Measurements from ENCODE around the gene MAGEA8. TPM values are rescaled to one million over a fixed set of nuclear protein-coding genes. Genes with fewer than 3 reads are reported as not detected.
"Not testable (repeated sequence)": the region's sequence is repeated elsewhere in the genome, so short reads cannot be mapped to it uniquely, and the experiment has no call there.

The MAGEA8 gene
- polyA plus RNA-seq, 3 donors: 0.19 to 0.61 (median 0.20) TPM

DNA sequence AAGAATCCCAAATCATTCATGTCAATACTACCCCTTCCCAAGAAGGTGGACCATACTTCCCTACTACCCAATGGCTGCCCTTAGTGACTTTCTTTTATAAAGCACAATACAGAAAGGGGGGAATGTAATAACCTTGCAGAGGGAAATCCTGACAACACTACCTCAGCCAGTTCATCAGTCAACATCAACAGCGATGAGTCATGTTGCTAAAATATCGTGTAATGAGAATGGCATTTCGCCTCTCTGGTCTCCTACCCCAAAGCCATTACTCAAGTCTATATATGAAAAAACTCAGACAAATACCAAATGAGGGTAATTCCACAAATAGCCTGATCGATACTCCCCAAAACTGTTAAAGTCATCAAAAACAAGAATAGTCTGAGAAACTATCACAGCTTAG is 3.3 kb upstream of the MAGEA8 start:
- no peak for DNase-seq (ENCODE audit: extremely low read depth in 1 of 11, low read depth in 9 of 11, low spot score in 4 of 11)

DNA sequence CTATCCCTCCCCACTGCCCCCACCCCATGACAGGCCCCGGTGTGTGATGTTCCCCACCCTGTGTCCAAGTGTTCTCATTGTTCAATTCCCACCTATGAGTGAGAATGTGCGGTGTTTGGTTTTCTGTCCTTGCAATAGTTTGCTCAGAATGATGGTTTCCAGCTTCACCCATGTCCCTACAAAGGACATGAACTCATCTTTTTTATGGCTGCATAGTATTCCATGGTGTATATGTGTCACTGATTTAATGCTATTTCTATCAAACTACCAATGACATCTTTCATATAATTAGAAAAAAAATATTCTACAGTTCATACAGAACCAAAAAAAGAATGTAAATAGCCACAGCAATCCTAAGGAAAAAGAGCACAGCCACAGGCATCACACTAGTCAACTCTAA is 9.8 kb downstream of the MAGEA8 start:
- DNase-seq (ENCODE audit: extremely low read depth in 1 of 11, low read depth in 9 of 11, low spot score in 4 of 11): not testable (repeated sequence)

DNA sequence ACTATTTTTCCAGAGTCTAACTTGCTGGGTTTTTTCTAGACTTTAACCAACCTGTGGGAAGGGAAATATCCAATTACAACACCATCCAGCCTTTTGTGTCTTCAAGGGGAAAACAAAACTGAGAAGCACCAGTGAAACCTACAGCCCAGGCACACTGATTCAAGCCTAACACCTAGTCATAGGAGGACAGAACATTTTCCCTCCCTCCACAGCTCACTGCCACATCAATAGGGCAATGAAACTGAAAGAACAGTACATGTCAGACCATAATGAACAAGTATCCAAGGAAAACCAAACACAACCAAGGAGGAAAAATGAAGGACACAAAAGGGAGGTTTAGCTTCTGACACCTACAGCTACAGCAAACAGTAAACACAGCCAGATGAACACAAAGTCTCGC is 17.6 kb downstream of the MAGEA8 start:
- DNase-seq (ENCODE audit: extremely low read depth in 1 of 11, low read depth in 9 of 11, low spot score in 4 of 11): no peak

DNA sequence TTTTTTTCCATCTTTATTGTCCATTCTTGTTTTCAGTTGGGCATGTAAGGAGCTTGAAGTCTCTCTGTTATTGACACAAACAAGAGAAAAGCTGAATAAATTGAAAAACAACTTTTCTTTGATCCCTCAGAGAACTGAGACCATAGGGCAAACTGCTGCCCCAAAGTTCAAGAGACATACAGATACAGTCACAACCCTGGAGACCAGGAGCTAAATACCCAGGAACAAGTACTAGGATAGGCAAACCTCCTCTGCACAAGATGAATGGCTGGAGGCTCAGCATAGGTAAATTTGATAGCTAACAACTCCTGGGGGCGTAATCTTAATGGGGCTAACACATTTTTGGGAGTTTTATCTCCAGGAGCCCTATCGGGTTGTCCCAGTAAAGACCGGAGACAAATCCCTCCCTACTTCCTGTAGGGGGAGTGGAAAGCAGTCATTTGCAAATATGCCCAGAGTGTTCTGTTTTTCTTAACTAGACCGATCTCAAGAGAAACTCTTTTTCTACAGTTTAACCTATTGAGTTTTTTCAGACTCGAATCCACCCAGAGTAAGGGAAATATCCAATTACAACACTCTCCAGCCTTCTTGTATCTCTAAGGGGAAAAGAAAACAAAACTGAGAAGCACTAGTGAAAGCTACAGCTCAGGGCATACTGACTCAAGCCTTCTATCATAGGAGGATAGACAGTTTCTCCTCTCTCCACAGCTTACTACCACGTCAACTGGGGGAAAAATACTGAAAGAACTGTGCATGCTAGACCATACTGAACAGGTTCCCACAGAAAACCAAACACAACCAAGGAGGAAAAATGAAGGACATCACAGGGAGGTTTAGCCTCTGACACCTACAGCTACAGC is 23.1 kb downstream of the MAGEA8 start:
- no peak for DNase-seq (ENCODE audit: extremely low read depth in 1 of 11, low read depth in 9 of 11, low spot score in 4 of 11)

DNA sequence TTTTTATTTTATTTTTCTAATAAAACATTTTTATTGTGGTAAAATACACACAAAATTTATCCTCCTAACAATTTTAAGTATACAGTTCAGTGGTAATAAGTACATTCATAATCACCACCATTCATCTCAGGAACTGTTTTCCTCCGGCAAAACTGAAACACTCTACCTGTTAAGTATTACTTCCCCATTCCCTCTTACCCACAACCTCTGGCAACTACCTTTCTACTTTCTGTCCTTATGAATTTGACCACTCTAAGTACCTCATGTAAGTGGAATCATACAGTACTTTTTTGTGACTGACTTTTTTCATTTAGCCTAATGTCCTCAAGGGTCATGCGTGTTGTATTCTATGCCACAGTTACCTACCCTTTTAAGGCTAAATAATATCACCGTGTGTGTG is 27.3 kb downstream of the MAGEA8 start:
- no peak for DNase-seq (ENCODE audit: extremely low read depth in 1 of 11, low read depth in 9 of 11, low spot score in 4 of 11)

DNA sequence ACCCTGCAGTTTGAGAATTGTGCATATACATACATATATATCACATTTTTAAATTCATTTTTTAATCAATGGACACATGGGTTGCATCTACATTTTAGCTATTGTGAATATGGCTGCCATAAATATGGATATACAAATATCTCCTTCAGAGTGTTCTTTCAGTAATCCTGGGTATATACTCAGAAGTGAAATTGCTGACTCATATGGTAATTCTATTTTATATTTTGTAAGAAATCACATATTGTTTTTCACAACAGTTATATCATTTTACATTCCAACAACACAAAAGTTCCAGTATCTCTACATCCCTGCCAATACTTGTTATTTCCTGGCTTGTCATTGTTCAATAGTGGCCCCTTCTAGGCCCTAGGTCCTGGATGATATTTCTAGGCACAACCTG is 27.7 kb downstream of the MAGEA8 start:
- DNase-seq (ENCODE audit: extremely low read depth in 1 of 11, low read depth in 9 of 11, low spot score in 4 of 11): no peak

DNA sequence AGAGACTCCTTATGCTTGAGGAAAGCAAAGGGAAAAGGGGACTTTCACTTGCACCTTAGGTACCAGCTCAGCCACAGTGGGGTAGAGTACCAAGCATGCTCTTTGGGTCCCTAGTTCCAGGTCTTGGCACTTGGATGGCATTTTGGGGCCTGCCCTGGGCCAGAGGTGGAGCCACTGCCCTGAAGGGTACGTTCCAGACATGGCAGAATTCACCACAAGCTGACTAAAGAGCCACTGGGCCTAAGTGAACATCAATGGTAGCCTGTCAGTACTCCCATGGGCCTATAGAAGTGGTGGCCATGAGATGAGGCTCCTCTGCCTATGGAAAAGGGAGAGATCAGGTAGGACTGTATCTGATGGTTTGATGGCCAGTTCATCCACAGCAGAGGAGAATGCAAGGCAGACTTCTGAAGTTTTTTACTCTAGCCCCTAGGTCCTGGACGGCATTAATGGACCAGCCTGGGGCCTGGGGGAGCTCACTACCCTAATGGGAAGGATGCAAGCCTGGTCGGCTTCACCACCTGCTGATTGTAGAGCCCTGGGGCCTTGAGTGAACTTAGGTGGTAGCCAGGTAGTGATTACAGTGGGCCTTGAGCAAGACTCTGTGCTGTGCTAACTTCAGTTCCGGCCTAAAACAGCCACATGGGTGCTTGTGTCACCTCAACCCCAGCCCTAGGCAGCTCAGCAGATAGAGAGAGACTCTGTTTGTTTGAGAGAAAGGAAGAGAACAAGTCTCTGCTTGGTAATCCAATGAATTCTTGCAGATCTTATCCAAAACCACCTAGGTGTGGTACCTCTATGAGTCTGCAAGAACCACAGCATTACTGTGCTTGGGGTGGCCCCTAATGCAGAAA is 28.6 kb downstream of the MAGEA8 start:
- no peak for DNase-seq (ENCODE audit: extremely low read depth in 1 of 11, low read depth in 9 of 11, low spot score in 4 of 11)

DNA sequence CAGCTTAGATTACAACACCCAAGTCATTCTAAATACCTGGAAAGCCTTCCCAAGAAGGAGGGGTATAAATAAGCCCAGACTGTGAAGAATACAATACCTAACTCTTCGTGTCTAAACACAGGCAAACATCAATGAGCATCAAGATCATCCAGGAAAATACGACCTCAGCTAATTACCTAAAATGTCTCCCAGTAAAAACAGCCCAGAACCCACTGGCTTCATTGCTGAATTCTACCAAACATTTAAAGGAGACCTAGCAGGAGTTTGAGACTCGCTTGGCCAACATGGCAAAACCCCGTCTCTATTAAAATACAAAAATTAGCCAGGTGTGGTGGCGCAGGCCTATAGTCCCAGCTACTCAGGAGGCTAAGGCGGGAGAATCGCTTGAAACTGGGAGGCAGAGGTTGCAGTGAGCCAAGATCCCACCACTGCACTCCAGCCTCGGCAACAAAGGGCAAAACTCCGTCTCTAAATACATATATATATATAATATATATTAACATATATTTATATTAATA is 29.3 kb downstream of the MAGEA8 start:
- DNase-seq (ENCODE audit: extremely low read depth in 1 of 11, low read depth in 9 of 11, low spot score in 4 of 11): no peak

DNA sequence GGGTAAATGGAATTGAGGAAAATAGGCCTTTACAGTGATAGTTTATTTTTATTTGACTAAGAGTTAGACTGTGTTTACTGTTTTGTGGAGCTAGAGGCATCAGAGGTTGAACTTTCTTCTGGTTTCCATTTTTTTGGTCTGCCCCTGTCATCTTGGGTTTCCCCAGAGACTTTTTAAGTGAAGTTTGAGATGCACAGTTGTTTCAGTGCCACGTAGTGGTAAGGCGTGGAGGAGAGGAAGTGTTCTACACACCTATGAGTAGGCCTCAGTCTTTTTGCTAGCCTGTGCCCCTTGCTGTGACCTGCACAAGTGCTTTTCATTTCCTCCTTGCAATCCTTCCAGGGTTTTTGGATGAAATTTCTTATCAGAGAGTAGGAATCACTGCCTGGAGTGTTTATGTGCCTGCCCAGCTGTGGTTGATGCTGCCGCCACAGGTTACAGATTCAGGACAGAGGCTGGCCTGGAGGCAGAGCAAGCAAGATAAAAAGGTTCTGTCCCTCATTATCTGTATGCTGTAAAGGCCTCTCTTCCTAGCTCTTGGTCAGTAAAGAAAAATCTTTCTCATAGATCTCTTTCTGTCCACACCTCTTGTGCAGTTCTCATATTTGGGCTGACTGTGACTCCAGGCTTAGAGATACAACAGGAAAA is 35.9 kb downstream of the MAGEA8 start:
- DNase-seq (ENCODE audit: extremely low read depth in 1 of 11, low read depth in 9 of 11, low spot score in 4 of 11): no peak

DNA sequence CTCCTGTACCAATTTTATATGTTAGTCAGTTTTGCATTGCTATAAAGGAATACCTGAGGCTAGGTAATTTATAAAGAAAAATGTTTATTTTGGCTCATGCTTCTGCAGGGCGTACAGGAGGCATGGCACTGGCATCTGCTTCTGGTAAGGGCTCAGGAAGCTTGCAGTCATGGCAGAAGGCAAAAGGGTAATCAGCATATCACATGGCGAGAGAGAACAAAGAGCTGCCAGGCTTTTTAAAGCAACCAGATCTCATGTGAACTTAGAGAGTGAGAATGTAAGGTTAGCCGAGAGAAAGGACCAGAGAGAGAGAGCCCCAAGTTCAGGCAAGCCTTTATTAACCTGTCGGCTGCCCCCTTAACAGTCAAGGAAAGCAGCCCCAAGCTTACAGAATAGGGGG is 42.9 kb downstream of the MAGEA8 start:
- not testable (repeated sequence) for DNase-seq (ENCODE audit: extremely low read depth in 1 of 11, low read depth in 9 of 11, low spot score in 4 of 11)

DNA sequence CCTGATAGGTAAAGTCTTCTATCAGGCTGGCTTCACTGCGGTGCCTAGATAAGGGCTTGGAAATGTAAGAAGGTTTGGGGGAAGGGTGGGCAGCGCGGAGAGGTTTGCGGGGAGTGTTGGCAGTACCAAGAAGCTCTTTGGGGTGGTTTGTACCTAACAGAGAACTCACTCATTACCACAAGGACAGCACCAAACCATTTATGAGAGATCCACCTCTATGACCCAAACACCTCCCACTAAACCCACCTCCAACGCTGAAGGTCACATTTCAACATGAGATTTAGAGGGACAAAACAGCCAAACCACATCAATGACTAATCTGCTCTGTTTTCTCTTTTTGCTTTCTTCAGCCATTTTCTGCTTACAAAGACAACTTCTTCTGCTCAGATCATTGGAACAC is 43.5 kb downstream of the MAGEA8 start:
- DNase-seq (ENCODE audit: extremely low read depth in 1 of 11, low read depth in 9 of 11, low spot score in 4 of 11): not testable (repeated sequence)

DNA sequence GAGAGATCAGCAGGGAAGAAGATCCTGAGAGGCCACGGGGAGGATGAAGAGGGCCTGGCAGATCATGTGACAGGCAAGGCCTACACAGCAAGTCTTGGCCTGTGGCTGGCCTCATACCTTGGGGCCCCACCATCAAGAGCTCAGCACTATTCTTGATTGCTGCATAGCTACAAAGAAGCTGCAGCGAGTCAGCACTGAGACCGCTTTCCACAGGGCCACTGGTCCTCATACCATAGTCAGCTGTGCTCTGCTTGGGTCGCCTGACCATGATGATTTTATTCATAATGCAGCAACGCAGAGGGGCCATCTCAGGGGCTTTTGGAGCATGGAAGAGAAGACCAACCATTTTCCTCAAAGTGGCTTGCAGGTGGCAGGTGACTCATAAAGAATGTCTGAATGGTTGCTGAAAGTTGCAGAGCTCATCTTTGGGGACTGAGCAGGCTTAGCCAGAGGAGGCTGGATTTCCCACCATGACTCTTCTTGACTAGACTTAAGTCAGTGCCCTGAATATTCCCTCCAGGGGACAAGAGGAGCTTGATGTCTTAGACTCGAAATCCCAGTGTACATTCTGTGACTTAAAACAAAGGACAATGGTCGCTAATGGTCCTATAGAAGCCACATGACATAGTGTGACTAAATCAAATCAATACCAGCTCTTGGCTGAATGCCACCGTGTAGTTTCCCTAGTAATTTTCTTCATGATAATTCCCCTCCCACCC is 46.4 kb downstream of the MAGEA8 start:
- DNase-seq (ENCODE audit: extremely low read depth in 1 of 11, low read depth in 9 of 11, low spot score in 4 of 11): not testable (repeated sequence)

DNA sequence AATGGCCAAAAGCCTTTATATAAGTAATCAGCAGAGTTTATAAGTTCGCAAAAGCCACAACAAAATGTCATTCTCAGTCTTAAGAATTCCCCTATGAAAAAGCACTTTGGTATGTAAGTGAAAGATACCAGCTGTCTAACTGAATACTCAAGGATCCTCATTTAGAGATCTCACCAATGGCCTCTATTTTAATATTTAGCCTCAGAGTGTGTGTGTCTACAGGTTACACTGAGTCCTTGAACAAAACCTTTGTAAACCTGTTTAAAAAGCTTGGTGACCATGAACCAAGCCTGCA is 46.9 kb downstream of the MAGEA8 start:
- not testable (repeated sequence) for DNase-seq (ENCODE audit: extremely low read depth in 1 of 11, low read depth in 9 of 11, low spot score in 4 of 11)

DNA sequence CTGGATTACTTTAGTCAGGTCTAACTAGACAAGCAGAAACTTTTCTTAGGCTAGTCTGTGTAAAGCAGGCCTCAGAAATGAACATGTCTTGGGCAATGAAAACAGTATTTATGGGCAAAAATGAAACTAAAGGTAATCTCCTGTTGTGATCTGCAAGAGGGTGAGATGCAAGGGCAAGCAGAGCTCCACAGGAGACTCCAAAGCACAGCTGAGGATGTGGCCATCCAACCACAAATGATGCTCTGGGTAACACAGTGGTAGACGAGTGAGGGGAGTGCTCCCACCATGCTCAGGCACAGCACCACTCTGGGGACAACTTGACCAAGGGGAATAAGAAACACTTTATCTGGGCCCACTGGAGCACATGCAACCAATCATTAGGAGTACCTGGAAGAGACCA is 47.7 kb downstream of the MAGEA8 start:
- not testable (repeated sequence) for DNase-seq (ENCODE audit: extremely low read depth in 1 of 11, low read depth in 9 of 11, low spot score in 4 of 11)

DNA sequence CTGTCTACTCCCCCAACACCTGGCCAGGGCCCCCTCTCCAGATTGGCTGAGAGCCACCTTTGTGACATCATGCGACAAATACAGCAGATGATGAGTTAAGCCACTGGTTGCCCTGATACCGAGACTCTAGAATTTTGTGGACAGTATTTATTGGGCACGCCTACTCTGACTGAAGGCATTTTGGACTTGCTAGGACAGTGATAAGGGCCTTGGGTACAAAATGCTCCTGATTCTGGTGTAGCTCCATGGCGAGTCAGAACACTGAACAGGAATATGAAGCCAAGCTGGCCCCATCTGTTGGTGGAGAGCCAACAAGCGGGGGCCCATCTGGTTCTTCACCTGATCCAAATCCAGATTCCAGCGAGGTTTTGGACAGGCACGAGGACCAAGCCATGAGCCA is 48.4 kb downstream of the MAGEA8 start, which contains the start of gene HSFX4:
Gene HSFX4 (plus strand): TSS at position 174 of the 400 bp plus-strand sequence. CDS start 72 bp downstream, at position 246.
- not testable (repeated sequence) for DNase-seq (ENCODE audit: extremely low read depth in 1 of 11, low read depth in 9 of 11, low spot score in 4 of 11)

DNA sequence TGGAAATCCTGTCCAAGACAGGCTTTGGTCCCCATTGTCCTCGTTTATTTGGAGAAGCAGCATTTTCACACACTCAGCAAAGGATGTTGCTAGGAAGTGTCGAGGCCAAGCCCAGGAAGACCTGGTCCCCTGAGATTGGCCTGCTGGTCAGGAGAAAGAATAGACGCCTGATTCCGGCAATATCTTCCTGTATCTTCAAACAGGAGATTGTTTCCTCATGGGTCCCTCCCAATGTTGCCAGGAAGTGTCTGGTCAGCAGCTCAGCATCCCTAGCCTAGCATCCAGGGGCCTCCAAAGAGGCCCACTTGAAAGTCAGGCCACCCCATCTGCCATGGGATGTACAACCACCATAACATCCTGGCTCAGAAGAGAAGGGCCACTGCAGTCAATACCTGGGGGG is 50.4 kb downstream of the MAGEA8 start:
- DNase-seq (ENCODE audit: extremely low read depth in 1 of 11, low read depth in 9 of 11, low spot score in 4 of 11): not testable (repeated sequence)

DNA sequence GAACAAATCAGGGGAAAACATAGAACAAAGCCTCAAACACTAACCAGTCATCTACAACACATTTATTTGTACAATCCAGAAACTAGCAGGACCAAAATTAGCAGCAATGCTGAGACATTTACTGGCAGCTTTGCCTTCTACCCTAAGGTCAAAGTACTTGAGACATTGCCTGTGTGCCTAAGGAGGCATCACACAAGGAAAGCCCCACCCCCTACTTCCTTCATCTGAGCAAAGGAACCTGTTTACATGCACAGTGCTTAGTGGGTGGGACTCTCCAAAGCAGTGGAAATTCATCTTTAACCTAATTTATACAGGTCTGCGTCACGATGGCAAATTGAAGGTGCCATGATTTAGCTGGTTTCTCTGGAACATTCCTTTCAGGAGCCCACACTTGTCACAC is 51.2 kb downstream of the MAGEA8 start:
- DNase-seq (ENCODE audit: extremely low read depth in 1 of 11, low read depth in 9 of 11, low spot score in 4 of 11): not testable (repeated sequence)

DNA sequence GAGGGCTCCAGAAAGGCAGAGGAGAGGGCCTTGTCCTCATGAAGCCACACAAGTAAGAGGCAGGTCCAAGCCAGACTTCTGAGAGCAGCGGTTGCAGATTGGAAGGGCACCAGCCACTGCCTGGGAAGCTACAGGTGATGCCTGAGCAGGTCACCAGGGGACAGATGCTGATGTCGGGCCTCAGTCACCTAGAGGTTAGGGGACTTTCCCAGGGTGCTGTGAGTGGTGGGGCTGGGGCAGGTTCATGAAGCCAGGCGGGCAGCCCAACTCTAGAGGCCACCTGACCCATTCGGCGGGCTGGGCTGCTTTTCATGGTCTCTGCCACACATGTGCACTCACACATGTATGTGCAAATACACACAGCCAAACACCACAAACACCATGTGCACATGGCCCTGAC is 52.0 kb downstream of the MAGEA8 start:
- DNase-seq (ENCODE audit: extremely low read depth in 1 of 11, low read depth in 9 of 11, low spot score in 4 of 11): not testable (repeated sequence)

DNA sequence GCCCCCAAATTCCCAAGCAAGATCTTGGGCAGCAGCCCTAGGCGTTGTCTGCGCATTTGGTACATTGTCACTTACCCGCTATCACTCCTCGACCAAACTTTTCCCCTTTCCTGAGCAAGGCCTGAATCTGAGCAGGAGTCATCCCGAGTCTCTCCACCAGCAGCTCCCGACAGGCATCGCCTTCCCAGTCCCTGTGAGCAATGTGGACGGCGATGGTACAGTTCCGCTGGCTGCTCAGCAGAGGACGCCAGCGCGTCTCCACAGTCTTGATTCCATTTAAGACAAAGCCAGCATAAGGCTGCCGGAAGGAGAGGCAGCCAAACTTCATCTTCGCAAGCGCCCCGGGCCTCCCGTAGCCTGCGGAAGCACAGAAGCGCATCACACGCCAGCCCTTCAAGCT is 52.6 kb downstream of the MAGEA8 start:
- not testable (repeated sequence) for DNase-seq (ENCODE audit: extremely low read depth in 1 of 11, low read depth in 9 of 11, low spot score in 4 of 11)
